Esophagus muscularis mucosa (tissue), 4 donors: ENCODE results near the gene RBM19.

Experiments
- EP300 ChIP-seq: sonication (generic); formaldehyde crosslinking; IDR thresholded peaks from one replicate; pipeline ENCODE4 v1.6.1; 2017; ENCODE audit warnings: antibody characterized with exemption
- POLR2A ChIP-seq: fragments of 450-650 bp; IDR thresholded peaks from one replicate; pipeline ENCODE4 v1.6.1; 2017; ENCODE audit warnings: antibody characterized with exemption, moderate library complexity, mild to moderate bottlenecking, low read depth
- POLR2AphosphoS5 ChIP-seq, 2 donors: sonication (generic); formaldehyde crosslinking; IDR thresholded peaks; one replicate each; pipeline ENCODE4 v1.6.1; 2017; ENCODE audit warnings: antibody characterized with exemption in 2 of 2
- TF ChIP-seq, protein P1 (sequence below), 3 experiments: fragments of 200-600 bp in 2 of 3; fragments of 450-650 bp in 1 of 3; sonication (generic) in 2 of 3; IDR thresholded peaks; one replicate each; pipeline ENCODE4 v1.5.1; 2017 to 2019; ENCODE audit warnings: antibody characterized with exemption in 3 of 3, mild to moderate bottlenecking in 2 of 3, moderate library complexity in 1 of 3

DNA sequence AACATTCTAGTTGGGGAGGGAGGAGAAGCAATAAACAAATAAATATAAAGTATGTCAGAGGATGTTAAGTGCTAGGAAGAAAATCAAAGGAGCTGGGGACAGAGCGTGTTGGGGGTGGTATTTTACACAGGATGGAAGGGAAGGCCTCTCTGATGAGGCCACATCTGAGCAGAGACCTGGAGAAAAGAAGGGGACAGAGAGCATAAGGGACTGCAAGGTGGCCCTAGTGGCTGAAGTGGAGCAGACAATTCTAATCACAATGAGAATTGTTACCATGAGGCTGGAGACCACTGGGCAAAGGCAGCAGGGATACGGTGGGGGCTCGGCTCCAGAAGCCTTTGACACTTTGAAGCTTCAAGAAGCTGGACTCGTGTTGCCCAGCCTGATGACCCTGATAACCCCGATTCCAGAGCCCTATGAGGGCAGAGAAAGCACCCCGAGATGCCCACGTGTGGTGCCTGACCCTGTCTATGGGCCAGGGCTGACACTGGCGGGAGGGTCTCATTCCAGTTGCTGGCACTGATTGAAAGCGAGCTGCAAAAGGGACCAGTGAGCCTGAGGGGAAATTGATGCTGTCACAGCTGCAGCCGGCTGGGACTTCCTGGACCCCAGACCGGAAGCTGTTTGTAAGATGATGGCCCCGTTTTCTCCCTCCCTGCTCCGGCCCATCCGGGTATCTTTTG is 169.1 kb downstream of the RBM19 start:
- TF ChIP-seq, protein P1, sequence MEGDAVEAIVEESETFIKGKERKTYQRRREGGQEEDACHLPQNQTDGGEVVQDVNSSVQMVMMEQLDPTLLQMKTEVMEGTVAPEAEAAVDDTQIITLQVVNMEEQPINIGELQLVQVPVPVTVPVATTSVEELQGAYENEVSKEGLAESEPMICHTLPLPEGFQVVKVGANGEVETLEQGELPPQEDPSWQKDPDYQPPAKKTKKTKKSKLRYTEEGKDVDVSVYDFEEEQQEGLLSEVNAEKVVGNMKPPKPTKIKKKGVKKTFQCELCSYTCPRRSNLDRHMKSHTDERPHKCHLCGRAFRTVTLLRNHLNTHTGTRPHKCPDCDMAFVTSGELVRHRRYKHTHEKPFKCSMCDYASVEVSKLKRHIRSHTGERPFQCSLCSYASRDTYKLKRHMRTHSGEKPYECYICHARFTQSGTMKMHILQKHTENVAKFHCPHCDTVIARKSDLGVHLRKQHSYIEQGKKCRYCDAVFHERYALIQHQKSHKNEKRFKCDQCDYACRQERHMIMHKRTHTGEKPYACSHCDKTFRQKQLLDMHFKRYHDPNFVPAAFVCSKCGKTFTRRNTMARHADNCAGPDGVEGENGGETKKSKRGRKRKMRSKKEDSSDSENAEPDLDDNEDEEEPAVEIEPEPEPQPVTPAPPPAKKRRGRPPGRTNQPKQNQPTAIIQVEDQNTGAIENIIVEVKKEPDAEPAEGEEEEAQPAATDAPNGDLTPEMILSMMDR (IDR thresholded peaks at IDR 0.05): no peak
- TF ChIP-seq POLR2A (no peak), POLR2AphosphoS5 (IDR thresholded peaks at IDR 0.05) (no peak), EP300 (no peak)
